Measurements from ENCODE around the gene RPTOR. TPM values are rescaled to one million over a fixed set of nuclear protein-coding genes. Genes with fewer than 3 reads are reported as not detected.

Gene RPTOR
- total and polyA plus RNA-seq, 4 donors, result 12.4 to 46.1 (median 29.7) TPM

DNA sequence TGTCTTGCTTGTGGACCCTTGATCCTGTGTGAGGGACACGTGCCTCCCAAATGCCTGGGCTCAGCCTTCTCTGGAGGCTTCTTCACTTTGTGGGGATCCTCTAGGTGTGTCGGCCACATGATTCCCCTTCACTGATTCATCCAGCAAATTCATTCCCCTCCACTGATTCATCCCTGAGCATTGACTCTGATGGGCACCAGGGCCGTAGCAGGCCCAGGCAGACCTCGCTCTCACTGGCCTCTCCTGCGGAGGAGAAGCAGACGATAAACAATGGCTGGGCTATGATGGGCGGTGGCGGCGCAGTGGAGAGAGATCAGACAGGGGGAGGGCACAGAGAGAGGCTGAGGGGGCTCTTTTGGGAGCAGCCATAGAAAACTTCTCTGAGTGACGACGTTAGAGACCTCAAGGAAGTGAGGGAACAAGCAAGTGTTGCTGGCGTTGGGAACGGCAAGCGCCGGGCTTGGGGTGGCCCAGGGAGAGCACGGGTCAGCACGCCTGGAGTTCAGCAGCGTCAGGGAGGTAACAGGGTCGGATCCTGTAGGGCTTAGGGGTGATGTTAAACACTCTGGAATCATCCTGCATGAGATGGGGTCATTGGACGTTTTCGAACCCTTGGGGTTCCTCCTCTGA is 17.5 kb upstream of the RPTOR start:
- Histone ChIP-seq H3K4me1 (ENCODE audit: control insufficient read depth in 5 of 5, insufficient read depth in 5 of 5, low read length in 5 of 5) (no peaks in the 10 kb centered on the region), H3K27me3 (ENCODE audit: control insufficient read depth in 3 of 3, insufficient read depth in 3 of 3, low read length in 2 of 3) (peaks cover 0 to 30% (median 5%) of the 10 kb centered on the region in 3 donors), H3K27ac (ENCODE audit: low read depth in 1 of 2, low read length in 1 of 2) (no peak overlapping the region), H3K4me3 (no peak overlapping the region), H3K9me3 (ENCODE audit: control insufficient read depth in 4 of 4, insufficient read depth in 3 of 4, low read length in 3 of 4) (peaks cover 0 to 3% (median 0%) of the 10 kb centered on the region in 4 donors), H3K9ac (ENCODE audit: insufficient read depth in 1 of 2, low read length in 2 of 2) (no peak overlapping the region), H3K36me3 (ENCODE audit: control insufficient read depth in 4 of 4, insufficient read depth in 4 of 4, low read length in 4 of 4) (no peaks in the 10 kb centered on the region)
- TF ChIP-seq CTCF (IDR thresholded peaks at IDR 0.05; ENCODE audit: control extremely low read depth, extremely low read depth), result no peak
- ATAC-seq (ENCODE audit: insufficient read depth, low FRiP score), result no peak
- 82 to 83% methylated on average over 21 of the region's 21 CpGs for WGBS, 2 donors
- no peak for DNase-seq

DNA sequence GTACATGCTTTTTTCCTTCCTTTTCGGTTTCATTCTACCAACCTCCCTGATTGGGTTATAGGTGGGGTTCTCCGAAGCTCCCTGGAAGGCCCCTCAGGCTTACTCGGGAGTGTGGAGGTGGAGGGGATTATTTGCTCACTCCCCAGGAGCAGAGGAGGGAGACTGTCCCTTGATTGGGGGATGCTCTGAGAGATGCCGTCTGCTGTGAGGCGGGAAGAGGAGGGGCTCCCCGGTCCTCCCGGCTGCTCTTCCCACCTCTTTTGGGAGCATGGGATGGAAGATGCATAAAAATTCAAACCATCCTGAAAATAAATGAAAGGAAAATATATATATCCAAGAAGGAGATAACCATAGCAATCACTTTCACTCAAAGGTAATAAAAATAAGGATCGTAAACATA is 16.1 kb upstream of the RPTOR start:
- WGBS, 2 donors, result 44 to 60% methylated on average over 8 of the region's 8 CpGs
- H3K4me1 ChIP-seq (ENCODE audit: control insufficient read depth in 5 of 5, insufficient read depth in 5 of 5, low read length in 5 of 5), result no peaks in the 10 kb centered on the region
- H3K4me3 ChIP-seq, result no peak overlapping the region
- H3K27me3 ChIP-seq (ENCODE audit: control insufficient read depth in 3 of 3, insufficient read depth in 3 of 3, low read length in 2 of 3), result peaks cover 0 to 25% (median 5%) of the 10 kb centered on the region in 3 donors
- no peak overlapping the region for H3K9ac ChIP-seq (ENCODE audit: insufficient read depth in 1 of 2, low read length in 2 of 2)
- TF ChIP-seq CTCF (IDR thresholded peaks at IDR 0.05; ENCODE audit: control extremely low read depth, extremely low read depth), result no peak
- ATAC-seq (ENCODE audit: insufficient read depth, low FRiP score), result no peak
- DNase-seq, result no peak
- H3K27ac ChIP-seq (ENCODE audit: low read depth in 1 of 2, low read length in 1 of 2), result no peak overlapping the region
- no peaks in the 10 kb centered on the region for H3K36me3 ChIP-seq (ENCODE audit: control insufficient read depth in 4 of 4, insufficient read depth in 4 of 4, low read length in 4 of 4)
- H3K9me3 ChIP-seq (ENCODE audit: control insufficient read depth in 4 of 4, insufficient read depth in 3 of 4, low read length in 3 of 4), result no peaks in the 10 kb centered on the region

DNA sequence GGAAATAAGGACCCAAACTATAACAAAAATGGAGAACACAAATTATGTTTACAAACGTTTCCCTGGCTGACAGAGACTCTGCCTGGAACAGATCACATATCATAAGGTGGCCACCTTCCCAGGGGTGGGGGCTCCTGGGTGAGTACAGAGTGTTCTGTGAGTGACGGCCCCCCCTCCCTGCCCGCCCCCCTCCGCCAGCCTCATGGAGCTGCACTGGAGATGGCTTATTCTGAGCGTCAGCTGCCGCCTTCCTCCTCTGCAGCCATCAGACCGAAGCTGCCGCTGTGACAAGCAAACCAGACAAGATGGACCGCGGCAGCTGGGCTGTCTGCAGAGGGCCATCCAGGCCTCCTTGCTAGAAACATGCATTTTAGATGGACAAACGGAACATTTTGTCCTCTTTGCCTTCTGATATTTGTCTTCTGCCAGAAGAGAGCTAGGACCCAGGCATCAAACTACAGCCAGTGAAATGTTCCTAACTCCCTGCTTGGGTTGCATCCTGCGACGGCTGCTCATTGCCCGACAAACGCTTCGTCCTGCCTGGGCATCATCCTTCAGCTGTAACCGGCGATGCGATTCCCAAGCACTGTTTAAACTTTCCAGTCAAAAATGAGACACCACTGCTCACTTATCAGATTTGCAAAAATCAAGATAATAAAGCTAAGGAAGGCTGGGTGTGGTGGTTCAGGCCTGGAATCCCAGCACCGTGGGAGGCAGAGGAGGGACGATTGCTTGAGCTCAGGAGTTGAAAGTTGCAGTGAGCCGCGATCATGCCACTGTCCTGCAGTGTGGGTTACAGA is 15.3 kb upstream of the RPTOR start:
- Histone ChIP-seq H3K36me3 (ENCODE audit: control insufficient read depth in 4 of 4, insufficient read depth in 4 of 4, low read length in 4 of 4) (no peaks in the 10 kb centered on the region), H3K9me3 (ENCODE audit: control insufficient read depth in 4 of 4, insufficient read depth in 3 of 4, low read length in 3 of 4) (no peaks in the 10 kb centered on the region), H3K9ac (ENCODE audit: insufficient read depth in 1 of 2, low read length in 2 of 2) (no peak overlapping the region), H3K4me3 (no peak overlapping the region), H3K4me1 (ENCODE audit: control insufficient read depth in 5 of 5, insufficient read depth in 5 of 5, low read length in 5 of 5) (no peaks in the 10 kb centered on the region), H3K27ac (ENCODE audit: low read depth in 1 of 2, low read length in 1 of 2) (no peak overlapping the region), H3K27me3 (ENCODE audit: control insufficient read depth in 3 of 3, insufficient read depth in 3 of 3, low read length in 2 of 3) (peaks cover 0 to 25% (median 5%) of the 10 kb centered on the region in 3 donors)
- TF ChIP-seq CTCF (IDR thresholded peaks at IDR 0.05; ENCODE audit: control extremely low read depth, extremely low read depth), result no peak
- WGBS, 2 donors, result 64 to 78% methylated on average over 23 of the region's 23 CpGs
- DNase-seq, result no peak
- ATAC-seq (ENCODE audit: insufficient read depth, low FRiP score), result no peak

Measured in lung (tissue), 12 donors.